IMR-90 (cell line): ENCODE data around the gene PABPN1. TPM values are rescaled to one million over a fixed set of nuclear protein-coding genes. Genes with fewer than 3 reads are reported as not detected.
A peak's percentile ranks its signal among the peaks of the same experiment; 100 is the strongest.

Experiments used
- ATAC-seq: fragments of 200-7000 bp; cut with Tn5 transposase; 2 replicates; pipeline ENCODE4 v1.9.1; 2020; ENCODE audit warnings: low read depth, mild to moderate bottlenecking, moderate library complexity
- BruUV-seq: library from RNA; stranded (reverse); fragments of 400-500 nt; replicated peaks from 2 replicates; lab custom pipeline; 2021; lab: Mats Ljungman, UMichigan
- CTCF ChIA-PET: fragments of 300-600 bp; formaldehyde crosslinking; extraction: SDS; loops from one replicate; lab custom pipeline; 2021; ENCODE audit warnings: antibody characterized with exemption; lab: Yijun Ruan, JAX
- POLR2A ChIA-PET: fragments of 300-600 bp; sonication (Branson Sonifier 250); formaldehyde crosslinking; loops from one replicate; lab custom pipeline; 2022; ENCODE audit warnings: antibody characterized with exemption; ENCODE audit not compliant: unreplicated experiment; lab: Charles Lee
- DNase-seq: peaks from one replicate; pipeline ENCODE4 v3.0.0; 2013
- H2AFZ ChIP-seq: replicated peaks from 2 replicates; pipeline ENCODE3; 2013; ENCODE audit warnings: low read length, mild to moderate bottlenecking; ENCODE audit not compliant: poor library complexity
- H2AK5ac ChIP-seq: 2 replicates; pipeline ENCODE4 v1.6.1; 2013; ENCODE audit warnings: low read depth, low read length, inconsistent platforms
- H2AK9ac ChIP-seq: replicated peaks from 2 replicates; pipeline ENCODE3; 2013; ENCODE audit warnings: mild to moderate bottlenecking, low read depth, low read length, moderate library complexity; ENCODE audit not compliant: poor library complexity
- H2BK120ac ChIP-seq: 2 replicates; pipeline ENCODE4 v1.6.1; 2013; ENCODE audit warnings: low read depth, low read length, inconsistent platforms
- H2BK15ac ChIP-seq: 3 replicates; pipeline ENCODE4 v1.6.1; 2013; ENCODE audit warnings: low read depth, low read length, inconsistent platforms
- H2BK20ac ChIP-seq: 2 replicates; pipeline ENCODE4 v1.6.1; 2013; ENCODE audit warnings: low read depth, mild to moderate bottlenecking, inconsistent platforms, low read length, moderate library complexity
- H2BK5ac ChIP-seq: 2 replicates; pipeline ENCODE4 v1.6.1; 2013; ENCODE audit warnings: mild to moderate bottlenecking, low read depth, low read length, inconsistent platforms; ENCODE audit not compliant: poor library complexity, severe bottlenecking
- H3K14ac ChIP-seq: replicated peaks from 2 replicates; pipeline ENCODE4 v1.6.1; 2013; ENCODE audit warnings: low read depth, low read length, inconsistent platforms
- H3K18ac ChIP-seq: 2 replicates; pipeline ENCODE4 v1.6.1; 2013; ENCODE audit warnings: low read depth, low read length, control low read depth
- H3K23ac ChIP-seq: 2 replicates; pipeline ENCODE4 v1.6.1; 2013; ENCODE audit warnings: low read depth, low read length, inconsistent platforms
- H3K27ac ChIP-seq: 2 replicates; pipeline ENCODE4 v1.5.1; 2013; ENCODE audit warnings: mild to moderate bottlenecking, control low read depth, low read length; ENCODE audit not compliant: insufficient read depth
- H3K27me3 ChIP-seq: 2 replicates; pipeline ENCODE4 v1.6.1; 2013; ENCODE audit warnings: low read length; ENCODE audit not compliant: control insufficient read depth, insufficient read depth
- H3K36me3 ChIP-seq: 2 replicates; pipeline ENCODE4 v1.6.1; 2013; ENCODE audit warnings: low read length, mixed read lengths; ENCODE audit not compliant: control insufficient read depth, insufficient read depth
- H3K4ac ChIP-seq: 2 replicates; pipeline ENCODE4 v1.6.1; 2013; ENCODE audit warnings: low read depth, low read length, inconsistent platforms
- H3K4me1 ChIP-seq: 2 replicates; pipeline ENCODE4 v1.6.1; 2013; ENCODE audit warnings: low read length, mixed read lengths; ENCODE audit not compliant: control insufficient read depth, insufficient read depth
- H3K4me2 ChIP-seq: 2 replicates; pipeline ENCODE4 v1.6.1; 2013; ENCODE audit warnings: low read depth, mild to moderate bottlenecking, control low read depth, low read length, moderate library complexity
- H3K4me3 ChIP-seq: 2 replicates; pipeline ENCODE4 v1.5.1; 2013; ENCODE audit warnings: low read depth, mild to moderate bottlenecking, control low read depth, low read length, moderate library complexity; ENCODE audit not compliant: insufficient read depth
- H3K56ac ChIP-seq: 2 replicates; pipeline ENCODE4 v1.6.1; 2013; ENCODE audit warnings: low read length, inconsistent platforms; ENCODE audit not compliant: insufficient read depth; ENCODE audit errors: extremely low read depth
- H3K79me1 ChIP-seq, 2 experiments: 2 replicates each; pipeline ENCODE4 v1.6.1; 2013; ENCODE audit warnings: low read length in 2 of 2, inconsistent platforms in 1 of 2, low read depth in 1 of 2
- H3K9ac ChIP-seq: 2 replicates; pipeline ENCODE4 v1.6.1; 2013; ENCODE audit warnings: low read depth, low read length, control low read depth
- H3K9me1 ChIP-seq: 2 replicates; pipeline ENCODE4 v1.6.1; 2013; ENCODE audit warnings: low read length, inconsistent platforms; ENCODE audit not compliant: insufficient read depth
- H3K9me3 ChIP-seq: 2 replicates; pipeline ENCODE4 v1.6.1; 2013; ENCODE audit warnings: low read length; ENCODE audit not compliant: control insufficient read depth, insufficient read depth
- H4K20me1 ChIP-seq: 2 replicates; pipeline ENCODE4 v1.6.1; 2013; ENCODE audit warnings: low read length, inconsistent platforms; ENCODE audit not compliant: insufficient read depth
- H4K5ac ChIP-seq: 2 replicates; pipeline ENCODE4 v1.6.1; 2013; ENCODE audit warnings: mild to moderate bottlenecking, low read depth, low read length, control low read depth
- H4K8ac ChIP-seq, 2 experiments: 2 replicates each; pipeline ENCODE4 v1.6.1; 2013; ENCODE audit warnings: low read depth in 2 of 2, low read length in 2 of 2, control low read depth in 1 of 2, inconsistent platforms in 1 of 2
- H4K91ac ChIP-seq: 2 replicates; pipeline ENCODE4 v1.6.1; 2013; ENCODE audit warnings: low read depth, low read length, inconsistent platforms; ENCODE audit not compliant: insufficient read depth
- FOS ChIP-seq: fragments of 150-350 bp; IDR thresholded peaks from 2 replicates; pipeline ENCODE4 v1.6.1; 2016; ENCODE audit warnings: low read depth, low read length
- MAFK ChIP-seq: IDR thresholded peaks from 2 replicates; pipeline ENCODE4 v1.6.1; 2012; ENCODE audit warnings: low read depth, low read length, improper control_type of control experiment
- MAZ ChIP-seq: IDR thresholded peaks from 2 replicates; pipeline ENCODE4 v1.6.1; 2012; ENCODE audit warnings: low read depth, mild to moderate bottlenecking, low read length, improper control_type of control experiment, moderate library complexity, borderline replicate concordance
- WGBS, 2 experiments: methylation state at CpG; one replicate each; pipeline versions ENCODE4 v1.1.5 to v1.1.7; 2013; ENCODE audit warnings: missing lambda C conversion rate in 2 of 2; ENCODE audit not compliant: insufficient read length in 1 of 2; ENCODE audit errors: extremely low coverage in 2 of 2; 5-methylcytosine and 5-hydroxymethylcytosine counted together
- dilution Hi-C: fragments of 300-500 bp; cut with HindIII; formaldehyde crosslinking; loops from one replicate; pipeline ENCODE4 v1.14.3; 2018; ENCODE audit warnings: low sequenced_read_pairs; ENCODE audit not compliant: unreplicated experiment
- in situ Hi-C: fragments of 300-500 bp; cut with MboI; formaldehyde crosslinking; loops from 3 replicates; pipeline ENCODE4 v1.14.3; 2019; ENCODE audit warnings: low sequenced_read_pairs, inconsistent platforms, mixed read lengths
- intact Hi-C: fragments of 100-400 bp; cut with micrococcal nuclease; formaldehyde crosslinking; loops from 2 replicates; pipeline ENCODE4 v1.10.0; 2022
- polyA plus RNA-seq, 3 experiments: library from polyadenylated mRNA; depleted of rRNA; stranded (reverse); fragments of >200 nt; gene quantifications; 2 replicates each; pipeline ENCODE4 v1.2.3, GENCODE V29; 2012; ENCODE audit warnings: low replicate concordance in 1 of 3
- total RNA-seq: library from RNA; depleted of rRNA; stranded (reverse); fragments of >200 nt; gene quantifications from 2 replicates; pipeline ENCODE4 v1.2.3, GENCODE V29; 2012

PABPN1 gene
- total and polyA plus RNA-seq, 2 of the 4 experiments (the other 2 are of a cell fraction), result 104 to 211 TPM

GRCh38 chr14:23366426-23366921, 45.2 kb downstream of the PABPN1 start:
- TF ChIP-seq MAFK, result no peak
- no peak for TF ChIP-seq FOS
- TF ChIP-seq MAZ, result peak; percentile 22; the same call in 1 of the 2 replicates
- Histone ChIP-seq H3K4me1 (peaks cover 7% of the 10 kb centered on the region), H4K91ac (peak overlapping the region; percentile 48; the same call in 1 of the 2 replicates), H3K56ac (peak overlapping the region; percentile 59; the same call in 1 of the 2 replicates), H4K5ac (peak overlapping the region; percentile 55; the same call in 1 of the 2 replicates), H3K4ac (peak overlapping the region; percentile 69), H3K9me3 (no peaks in the 10 kb centered on the region), H2AK9ac (peak overlapping the region; percentile 40), H2BK15ac (peak overlapping the region; percentile 40; the same call in 1 of the 3 replicates), H3K27me3 (peaks cover 19% of the 10 kb centered on the region; the same call in 1 of the 2 replicates), H3K18ac (peak overlapping the region; percentile 10; the same call in 1 of the 2 replicates), H3K79me1 (peaks cover 8 to 29% of the 10 kb centered on the region in 2 experiments; a peak in 3 of 4 replicates), H2AFZ (peak overlapping the region; percentile 98), H4K20me1 (peaks cover 8% of the 10 kb centered on the region; the same call in 1 of the 2 replicates), H2BK120ac (0 out of 2 replicates have a peak overlapping the region, but pooled peaks have one; percentile 45), H3K4me3 (peak overlapping the region; percentile 19), H3K4me2 (peak overlapping the region; percentile 54), H3K36me3 (no peaks in the 10 kb centered on the region), H3K27ac (peak overlapping the region; percentile 89), H3K9ac (peak overlapping the region; percentile 79), H2AK5ac (no peak overlapping the region), H3K14ac (peak overlapping the region; percentile 68; the same call in 1 of the 2 replicates), H4K8ac (peak overlapping the region; percentile 86 to 89; a peak in 3 of 4 replicates), H3K9me1 (peaks cover 10% of the 10 kb centered on the region; the same call in 1 of the 2 replicates), H2BK5ac (peak overlapping the region; percentile 61), H3K23ac (peak overlapping the region; percentile 90), H2BK20ac (no peak overlapping the region)
- no TSS peak for BruUV-seq
- ChIA-PET POLR2A (interaction anchor here (0.5 to 0.9 kb wide), 3 partner anchors 35 to 125 kb away, joined by 3 to 4 read pairs (median 3); partner anchors contain the start of gene PABPN1), CTCF (interaction anchor here (1.5 kb wide), 1 partner anchor 13 kb away, joined by 5 read pairs; no protein-coding TSS in a partner anchor)
- DNase-seq, result peak; percentile 62
- dilution Hi-C loops, result no loop called here
- in situ Hi-C loops, result no loop called here
- WGBS, 2 experiments, result 11% methylated on average over 3 of the region's 34 CpGs; no CpG with 5 or more reads in 1 of the 2 experiments
- ATAC-seq, result peak; percentile 69
- intact Hi-C loops, result loop anchor here (1.0 kb wide), 1 partner anchor 14 kb away; the partner anchor contains the start of gene SLC22A17
